Memory B cell (primary cell): ENCODE measurements around the gene SLC25A23.
"Not testable (repeated sequence)": the region's sequence is repeated elsewhere in the genome, so short reads cannot be mapped to it uniquely, and the experiment has no call there.

ENCODE experiments used
- ATAC-seq: fragments of 150-1000 bp; cut with Tn5 transposase; 2 replicates; pipeline ENCODE4 v1.10.0; 2021; ENCODE audit warnings: low read depth, mild to moderate bottlenecking, moderate library complexity
- DNase-seq, 2 donors: peaks; one replicate each; pipeline ENCODE4 v3.0.0; 2022; ENCODE audit warnings: low spot score in 2 of 2
- H3K27ac Mint-ChIP-seq: one replicate; pipeline ENCODE4 v1.8.0; 2022; ENCODE audit warnings: mild to moderate bottlenecking, moderate library complexity, mixed read lengths
- H3K27me3 Mint-ChIP-seq: one replicate; pipeline ENCODE4 v1.8.0; 2022; ENCODE audit warnings: mixed read lengths
- H3K36me3 Mint-ChIP-seq: one replicate; pipeline ENCODE4 v1.8.0; 2022; ENCODE audit warnings: mild to moderate bottlenecking, mixed read lengths
- H3K4me1 Mint-ChIP-seq: one replicate; pipeline ENCODE4 v1.8.0; 2022; ENCODE audit warnings: mixed read lengths
- H3K4me3 Mint-ChIP-seq: one replicate; pipeline ENCODE4 v1.8.0; 2022; ENCODE audit warnings: mild to moderate bottlenecking, moderate library complexity, mixed read lengths
- H3K9me3 Mint-ChIP-seq: one replicate; pipeline ENCODE4 v1.8.0; 2022; ENCODE audit warnings: mixed read lengths

The SLC25A23 gene

GRCh38 chr19:6400062-6400944 is 59.3 kb downstream of the SLC25A23 start:
- H3K27ac Mint-ChIP-seq, H3K36me3 Mint-ChIP-seq, H3K9me3 Mint-ChIP-seq, ATAC-seq, H3K4me1 Mint-ChIP-seq, H3K4me3 Mint-ChIP-seq, H3K27me3 Mint-ChIP-seq, DNase-seq: not testable (repeated sequence)

DNA sequence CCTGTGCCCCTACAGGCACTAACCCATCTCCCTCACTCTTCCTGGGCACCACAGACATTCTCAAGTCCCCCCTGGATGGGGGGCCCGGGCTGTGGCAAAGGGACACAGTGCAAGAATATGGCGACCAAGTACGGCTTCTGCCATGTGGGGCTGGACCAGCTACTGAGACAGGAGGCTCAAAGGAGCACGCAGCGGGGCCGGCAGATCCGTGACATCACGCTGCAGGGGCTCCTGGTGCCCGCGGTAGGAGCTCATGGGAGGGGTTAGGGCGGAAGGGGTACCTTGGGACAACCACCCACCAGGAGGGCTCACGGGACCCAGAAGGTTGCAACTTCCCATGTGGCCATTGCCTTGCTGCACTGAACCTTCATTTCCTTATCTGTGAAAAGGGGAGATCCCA is 63.3 kb downstream of the SLC25A23 start:
- no peak overlapping the region for H3K27ac Mint-ChIP-seq
- DNase-seq = no peak
- H3K36me3 Mint-ChIP-seq = no peaks in the 10 kb centered on the region
- no peak for ATAC-seq
- peaks cover 16% of the 10 kb centered on the region for H3K4me1 Mint-ChIP-seq
- H3K4me3 Mint-ChIP-seq = no peak overlapping the region
- H3K9me3 Mint-ChIP-seq = no peaks in the 10 kb centered on the region
- peaks cover 1% of the 10 kb centered on the region for H3K27me3 Mint-ChIP-seq

GRCh38 chr19:6394831-6395230 is 64.8 kb downstream of the SLC25A23 start:
- Mint-ChIP-seq H3K4me1 (peaks cover 20% of the 10 kb centered on the region), H3K4me3 (peak overlapping the region; percentile 43), H3K9me3 (no peaks in the 10 kb centered on the region), H3K27ac (peak overlapping the region; percentile 97), H3K27me3 (no peaks in the 10 kb centered on the region), H3K36me3 (peaks cover 4% of the 10 kb centered on the region)
- DNase-seq (no peak), ATAC-seq (no peak)

DNA sequence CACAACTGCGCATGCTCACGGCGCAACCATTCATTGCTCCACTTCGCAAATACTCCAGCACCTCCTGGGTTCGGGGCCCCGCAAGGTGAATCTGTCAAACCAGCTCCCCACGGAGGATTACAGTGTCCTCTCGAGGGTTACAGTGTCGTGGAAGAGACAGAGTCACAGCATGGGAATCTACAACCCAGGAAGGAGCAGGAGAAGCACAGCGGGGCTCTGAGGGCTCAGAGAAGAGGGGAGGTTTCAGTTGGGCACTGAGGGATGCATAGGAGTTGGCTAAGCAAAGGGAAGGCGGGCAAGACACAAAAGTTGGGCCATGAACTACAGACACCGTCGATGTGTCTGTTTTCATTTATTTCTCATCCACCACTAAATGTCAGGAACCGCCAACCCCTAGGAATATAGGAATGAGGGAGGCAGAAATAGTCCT is 65.6 kb downstream of the SLC25A23 start:
- Mint-ChIP-seq H3K4me3 (peak overlapping the region; percentile 86), H3K27ac (peak overlapping the region; percentile 97), H3K9me3 (no peaks in the 10 kb centered on the region), H3K27me3 (no peaks in the 10 kb centered on the region), H3K36me3 (peaks cover 6% of the 10 kb centered on the region), H3K4me1 (peaks cover 20% of the 10 kb centered on the region)
- no peak for DNase-seq
- ATAC-seq = peak; percentile 37

DNA sequence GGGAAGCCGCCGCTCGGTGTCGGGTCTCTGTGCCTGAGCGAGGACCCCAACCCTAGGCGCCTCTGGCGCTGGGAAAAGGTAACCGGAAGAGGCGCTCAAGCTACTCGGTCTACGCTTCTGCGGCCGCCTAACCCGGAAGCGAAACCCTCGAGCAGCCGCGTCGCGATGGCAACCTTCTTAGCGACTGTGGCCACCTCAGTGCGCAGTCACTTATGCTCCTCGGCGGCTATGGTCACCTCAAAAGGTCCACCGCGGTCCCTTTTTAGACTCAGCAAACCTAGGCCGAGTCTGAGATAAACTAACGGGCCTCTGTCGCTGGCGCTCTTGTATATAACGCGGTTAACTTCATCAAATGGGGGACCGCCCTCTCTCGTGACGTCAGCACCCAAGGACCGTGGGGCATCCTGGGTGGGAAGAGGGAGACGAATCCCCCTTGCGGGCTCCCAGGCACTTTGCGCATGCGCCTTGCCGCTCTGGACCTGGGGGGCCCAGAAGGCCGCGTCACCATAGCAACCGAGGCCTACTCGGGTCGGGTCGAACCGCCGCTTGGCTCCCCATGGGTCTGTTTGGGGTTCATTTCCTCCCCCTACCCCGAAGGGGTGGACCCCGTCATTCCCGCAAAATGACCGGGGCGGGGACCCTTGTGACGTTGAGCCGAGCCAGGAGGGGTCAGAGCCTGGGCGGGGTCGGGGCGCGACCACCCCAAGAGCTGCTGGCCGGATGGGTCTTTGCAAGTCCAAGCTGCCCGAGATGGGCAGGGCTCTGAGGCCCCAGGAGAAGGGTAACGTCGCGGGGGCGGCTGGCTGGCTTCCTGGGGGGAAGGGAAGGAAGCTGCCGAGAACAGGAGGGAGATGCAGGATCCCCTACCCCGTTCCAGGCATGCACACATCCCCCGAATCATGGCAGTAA is 66.3 kb downstream of the SLC25A23 start, which contains the start of gene GTF2F1:
Gene GTF2F1 (minus strand): TSS at position 91 of the 909 bp plus-strand sequence. CDS start 169 bp downstream, outside the sequence.
- no peaks in the 10 kb centered on the region for H3K27me3 Mint-ChIP-seq
- H3K27ac Mint-ChIP-seq = peak within 1 kb of the TSS; percentile 97
- H3K9me3 Mint-ChIP-seq = no peaks in the 10 kb centered on the region
- peak; percentile 83 for ATAC-seq
- peaks cover 20% of the 10 kb centered on the region for H3K4me1 Mint-ChIP-seq
- DNase-seq = peak; percentile 94 to 95
- peak within 1 kb of the TSS; percentile 86 for H3K4me3 Mint-ChIP-seq
- H3K36me3 Mint-ChIP-seq = peaks cover 7% of the 10 kb centered on the region

- Mint-ChIP-seq H3K27ac (peak overlapping the region; percentile 97), H3K27me3 (no peaks in the 10 kb centered on the region), H3K36me3 (peaks cover 9% of the 10 kb centered on the region), H3K4me1 (peaks cover 20% of the 10 kb centered on the region), H3K9me3 (no peaks in the 10 kb centered on the region), H3K4me3 (peak overlapping the region; percentile 86)
- ATAC-seq (no peak), DNase-seq (no peak)
These were observed 67.1 kb downstream of the SLC25A23 start for GRCh38 chr19:6392221-6393073.
